K562 (cell line): ENCODE results near the gene ANKRD33. TPM values are rescaled to one million over a fixed set of nuclear protein-coding genes. Genes with fewer than 3 reads are reported as not detected.
A peak's percentile ranks its signal among the peaks of the same experiment; 100 is the strongest.

Source experiments
- ARID1B ChIP-seq: fragments of 450-650 bp; IDR thresholded peaks from 2 replicates; pipeline ENCODE4 v1.6.1; 2016; ENCODE audit warnings: antibody characterized with exemption, mild to moderate bottlenecking, inconsistent platforms
- ATF1 ChIP-seq, 2 experiments: fragments of 450-650 bp in 1 of 2; IDR thresholded peaks; 2 replicates each; pipeline ENCODE4 v1.6.1; 2016; ENCODE audit warnings: missing compliant biosample characterization in 1 of 2, missing genetic modification characterization in 1 of 2
- CAMTA2 ChIP-seq: fragments of 250-450 bp; sonication (Bioruptor Pico); conservative IDR thresholded peaks from 2 replicates; pipeline ENCODE4 v1.5.1; 2022
- CTBP1 ChIP-seq: fragments of 450-650 bp; IDR thresholded peaks from 2 replicates; pipeline ENCODE4 v1.6.1; 2016; ENCODE audit warnings: borderline replicate concordance
- GTF2E2 ChIP-seq: fragments of 200-800 bp; sonication (Bioruptor generic); IDR thresholded peaks from 2 replicates; pipeline ENCODE4 v1.6.1; 2016; ENCODE audit warnings: missing genetic modification characterization, missing compliant biosample characterization
- HMBOX1 ChIP-seq: sonication (generic); IDR thresholded peaks from 2 replicates; pipeline ENCODE4 v1.6.1; 2016
- JUNB ChIP-seq: fragments of 450-650 bp; formaldehyde crosslinking; conservative IDR thresholded peaks from 2 replicates; pipeline ENCODE4 v1.4.0; 2020; ENCODE audit warnings: mild to moderate bottlenecking
- POU5F1 ChIP-seq: fragments of 150-350 bp; IDR thresholded peaks from 2 replicates; pipeline ENCODE4 v1.6.1; 2014; ENCODE audit warnings: borderline replicate concordance, low read length, low read depth, mild to moderate bottlenecking; ENCODE audit not compliant: partially characterized antibody
- SREBF2 ChIP-seq: sonication (generic); formaldehyde crosslinking; IDR thresholded peaks from 2 replicates; pipeline ENCODE4 v1.4.0; 2020; ENCODE audit warnings: mild to moderate bottlenecking, missing genetic modification reagents
- ZNF184 ChIP-seq: sonication (generic); formaldehyde crosslinking; IDR thresholded peaks from 2 replicates; pipeline ENCODE4 v1.5.0; 2020; ENCODE audit warnings: missing genetic modification reagents
- ZNF239 ChIP-seq: fragments of 250-450 bp; sonication (Bioruptor Pico); IDR thresholded peaks from 2 replicates; pipeline ENCODE4 v1.4.0; 2020; ENCODE audit warnings: mild to moderate bottlenecking
- polyA plus RNA-seq, 8 experiments: library from polyadenylated mRNA; depleted of rRNA in 4 of 8; stranded (reverse) in 5 of 8; unstranded in 3 of 8; fragments of >200 nt; fragmentation: Nextera tagmentation in 2 of 8; fragmentation: Illumina TruSeq in 1 of 8; extraction: Ambion mirVana in 2 of 8; extraction: Trizol in 1 of 8; gene quantifications; 2 replicates each; pipeline versions ENCODE4 v1.2.1 to v1.2.3, GENCODE V29; 2011 to 2014; ENCODE audit warnings: inconsistent platforms in 1 of 8, missing spikeins in 1 of 8
- total RNA-seq, 7 experiments: library from RNA; depleted of rRNA in 6 of 7; stranded (reverse); fragments of >200 nt in 6 of 7; fragmentation: Illumina TruSeq in 2 of 7; extraction: Trizol in 2 of 7; gene quantifications; 2 replicates each; pipeline versions ENCODE4 v1.2.1 to v1.2.3, GENCODE V29; 2011 to 2021; ENCODE audit warnings: low replicate concordance in 1 of 7
- TF ChIP-seq, protein P1 (sequence below): IDR thresholded peaks from 2 replicates; pipeline ENCODE4 v1.6.1; 2016; ENCODE audit warnings: missing genetic modification characterization, missing compliant biosample characterization
- TF ChIP-seq, protein P2 (sequence below): fragments of 250-450 bp; sonication (Bioruptor Pico); IDR thresholded peaks from 2 replicates; pipeline ENCODE4 v1.5.0; 2022; ENCODE audit warnings: mild to moderate bottlenecking
- TF ChIP-seq, protein P3 (sequence below): fragments of 450-650 bp; IDR thresholded peaks from 2 replicates; pipeline ENCODE4 v1.6.1; 2018; ENCODE audit warnings: mild to moderate bottlenecking, low read depth; ENCODE audit not compliant: partially characterized antibody
- TF ChIP-seq, protein P4 (sequence below): IDR thresholded peaks from 2 replicates; pipeline ENCODE4 v1.6.1; 2011; ENCODE audit warnings: borderline replicate concordance, low read depth, mild to moderate bottlenecking, moderate library complexity, low read length; ENCODE audit not compliant: insufficient read depth, poor library complexity, severe bottlenecking

The ANKRD33 gene
- total and polyA plus RNA-seq, 9 of the 15 experiments (the other 6 are each of a cell fraction or from before 2014, with no cell fraction given), result 0.04 to 0.11 (median 0.07) TPM; not detected in 4

GRCh38 chr12:51926064-51926632, 38.2 kb downstream of the ANKRD33 start (continued):
- TF ChIP-seq, protein P1, sequence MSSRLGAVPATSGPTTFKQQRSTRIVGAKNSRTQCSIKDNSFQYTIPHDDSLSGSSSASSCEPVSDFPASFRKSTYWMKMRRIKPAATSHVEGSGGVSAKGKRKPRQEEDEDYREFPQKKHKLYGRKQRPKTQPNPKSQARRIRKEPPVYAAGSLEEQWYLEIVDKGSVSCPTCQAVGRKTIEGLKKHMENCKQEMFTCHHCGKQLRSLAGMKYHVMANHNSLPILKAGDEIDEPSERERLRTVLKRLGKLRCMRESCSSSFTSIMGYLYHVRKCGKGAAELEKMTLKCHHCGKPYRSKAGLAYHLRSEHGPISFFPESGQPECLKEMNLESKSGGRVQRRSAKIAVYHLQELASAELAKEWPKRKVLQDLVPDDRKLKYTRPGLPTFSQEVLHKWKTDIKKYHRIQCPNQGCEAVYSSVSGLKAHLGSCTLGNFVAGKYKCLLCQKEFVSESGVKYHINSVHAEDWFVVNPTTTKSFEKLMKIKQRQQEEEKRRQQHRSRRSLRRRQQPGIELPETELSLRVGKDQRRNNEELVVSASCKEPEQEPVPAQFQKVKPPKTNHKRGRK, result no peak
- no peak for TF ChIP-seq CTBP1
- TF ChIP-seq, protein P2, sequence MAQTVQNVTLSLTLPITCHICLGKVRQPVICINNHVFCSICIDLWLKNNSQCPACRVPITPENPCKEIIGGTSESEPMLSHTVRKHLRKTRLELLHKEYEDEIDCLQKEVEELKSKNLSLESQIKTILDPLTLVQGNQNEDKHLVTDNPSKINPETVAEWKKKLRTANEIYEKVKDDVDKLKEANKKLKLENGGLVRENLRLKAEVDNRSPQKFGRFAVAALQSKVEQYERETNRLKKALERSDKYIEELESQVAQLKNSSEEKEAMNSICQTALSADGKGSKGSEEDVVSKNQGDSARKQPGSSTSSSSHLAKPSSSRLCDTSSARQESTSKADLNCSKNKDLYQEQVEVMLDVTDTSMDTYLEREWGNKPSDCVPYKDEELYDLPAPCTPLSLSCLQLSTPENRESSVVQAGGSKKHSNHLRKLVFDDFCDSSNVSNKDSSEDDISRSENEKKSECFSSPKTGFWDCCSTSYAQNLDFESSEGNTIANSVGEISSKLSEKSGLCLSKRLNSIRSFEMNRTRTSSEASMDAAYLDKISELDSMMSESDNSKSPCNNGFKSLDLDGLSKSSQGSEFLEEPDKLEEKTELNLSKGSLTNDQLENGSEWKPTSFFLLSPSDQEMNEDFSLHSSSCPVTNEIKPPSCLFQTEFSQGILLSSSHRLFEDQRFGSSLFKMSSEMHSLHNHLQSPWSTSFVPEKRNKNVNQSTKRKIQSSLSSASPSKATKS (CRISPR knock-in tag), result no peak
- TF ChIP-seq ATF1 (CRISPR knock-in tag; IDR thresholded peaks at IDR 0.05), result no peak
- TF ChIP-seq ATF1 (tag; IDR thresholded peaks at IDR 0.05), result peak; percentile 87
- peak; percentile 87 for TF ChIP-seq ARID1B
- TF ChIP-seq POU5F1, result no peak
- TF ChIP-seq CAMTA2 (CRISPR knock-in tag), result no peak
- TF ChIP-seq, protein P3, sequence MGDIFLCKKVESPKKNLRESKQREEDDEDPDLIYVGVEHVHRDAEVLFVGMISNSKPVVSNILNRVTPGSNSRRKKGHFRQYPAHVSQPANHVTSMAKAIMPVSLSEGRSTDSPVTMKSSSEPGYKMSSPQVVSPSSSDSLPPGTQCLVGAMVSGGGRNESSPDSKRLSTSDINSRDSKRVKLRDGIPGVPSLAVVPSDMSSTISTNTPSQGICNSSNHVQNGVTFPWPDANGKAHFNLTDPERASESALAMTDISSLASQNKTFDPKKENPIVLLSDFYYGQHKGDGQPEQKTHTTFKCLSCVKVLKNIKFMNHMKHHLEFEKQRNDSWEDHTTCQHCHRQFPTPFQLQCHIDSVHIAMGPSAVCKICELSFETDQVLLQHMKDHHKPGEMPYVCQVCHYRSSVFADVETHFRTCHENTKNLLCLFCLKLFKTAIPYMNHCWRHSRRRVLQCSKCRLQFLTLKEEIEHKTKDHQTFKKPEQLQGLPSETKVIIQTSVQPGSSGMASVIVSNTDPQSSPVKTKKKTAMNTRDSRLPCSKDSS, result no peak
- TF ChIP-seq JUNB, result no peak
- TF ChIP-seq ZNF239 (CRISPR knock-in tag), result no peak
- TF ChIP-seq, protein P4, sequence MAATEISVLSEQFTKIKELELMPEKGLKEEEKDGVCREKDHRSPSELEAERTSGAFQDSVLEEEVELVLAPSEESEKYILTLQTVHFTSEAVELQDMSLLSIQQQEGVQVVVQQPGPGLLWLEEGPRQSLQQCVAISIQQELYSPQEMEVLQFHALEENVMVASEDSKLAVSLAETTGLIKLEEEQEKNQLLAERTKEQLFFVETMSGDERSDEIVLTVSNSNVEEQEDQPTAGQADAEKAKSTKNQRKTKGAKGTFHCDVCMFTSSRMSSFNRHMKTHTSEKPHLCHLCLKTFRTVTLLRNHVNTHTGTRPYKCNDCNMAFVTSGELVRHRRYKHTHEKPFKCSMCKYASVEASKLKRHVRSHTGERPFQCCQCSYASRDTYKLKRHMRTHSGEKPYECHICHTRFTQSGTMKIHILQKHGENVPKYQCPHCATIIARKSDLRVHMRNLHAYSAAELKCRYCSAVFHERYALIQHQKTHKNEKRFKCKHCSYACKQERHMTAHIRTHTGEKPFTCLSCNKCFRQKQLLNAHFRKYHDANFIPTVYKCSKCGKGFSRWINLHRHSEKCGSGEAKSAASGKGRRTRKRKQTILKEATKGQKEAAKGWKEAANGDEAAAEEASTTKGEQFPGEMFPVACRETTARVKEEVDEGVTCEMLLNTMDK, result no peak
- no peak for TF ChIP-seq HMBOX1
- no peak for TF ChIP-seq ZNF184 (CRISPR knock-in tag)
- no peak for TF ChIP-seq SREBF2 (CRISPR knock-in tag)
- no peak for TF ChIP-seq GTF2E2 (tag)
